ENCODE results near the gene WDR86. TPM values are rescaled to one million over a fixed set of nuclear protein-coding genes. Genes with fewer than 3 reads are reported as not detected.

Gene WDR86
- total and polyA plus RNA-seq, 2 of the 8 experiments (the other 6 are each of a cell fraction or from before 2014, with no cell fraction given): 12.7 to 15.8 TPM

DNA sequence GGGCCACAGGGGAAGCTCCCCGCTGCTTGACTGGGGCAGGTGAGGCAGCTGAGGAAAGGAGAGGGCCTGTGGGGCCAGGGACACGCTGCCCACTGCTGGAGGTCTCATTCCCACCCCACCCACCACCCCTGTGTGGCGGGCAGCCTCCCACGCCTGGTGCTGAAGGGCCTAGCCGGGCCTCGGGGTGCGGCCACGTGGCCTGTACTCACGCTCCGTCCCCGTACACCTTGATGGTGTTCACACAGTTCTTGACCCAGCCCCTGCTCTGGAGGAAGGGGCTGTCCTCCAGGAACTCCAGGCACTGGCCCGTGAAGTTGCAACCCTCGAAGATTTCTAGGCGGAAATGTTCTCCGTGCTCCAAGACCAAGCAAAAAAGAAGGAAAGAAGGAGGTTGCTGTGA is 26.1 kb upstream of the WDR86 start:
- POLR2A ChIA-PET (ENCODE audit: partially characterized antibody): no interaction called here
- no peak overlapping the region for H4K5ac ChIP-seq (ENCODE audit: insufficient read length, low read depth, low read length)
- H3K23ac ChIP-seq (ENCODE audit: insufficient read length): no peak overlapping the region
- H3K18ac ChIP-seq (ENCODE audit: extremely low read depth, low read length): no peak overlapping the region
- no peak overlapping the region for H3K27ac ChIP-seq (ENCODE audit: low read depth, low read length)
- CTCF ChIA-PET (ENCODE audit: partially characterized antibody): interaction anchor here (2.3 to 4.2 kb wide), 3 partner anchors 13 to 120 kb away, joined by 7 to 24 read pairs (median 10); no protein-coding TSS in a partner anchor
- H2BK120ac ChIP-seq (replicated peaks; ENCODE audit: low read depth, low read length): no peak overlapping the region
- no peaks in the 10 kb centered on the region; the same call in 1 of the 2 replicates for H3K79me1 ChIP-seq (ENCODE audit: low read depth, low read length)
- no peak overlapping the region for H3K9ac ChIP-seq (replicated peaks in 1 of 4; ENCODE audit: extremely low read depth in 1 of 4, low read depth in 3 of 4, low read length in 3 of 4)
- H2BK20ac ChIP-seq (ENCODE audit: low read length): no peak overlapping the region
- peaks cover 0 to 7% (median 6%) of the 10 kb centered on the region in 4 experiments; a peak in 4 of 7 replicates for H3K27me3 ChIP-seq (replicated peaks in 1 of 4; ENCODE audit: control insufficient read depth in 3 of 4, extremely low read depth in 1 of 4, insufficient read depth in 3 of 4, low read length in 3 of 4)
- no peak overlapping the region for H3K14ac ChIP-seq (ENCODE audit: insufficient read length)
- no peak overlapping the region for H4K8ac ChIP-seq (ENCODE audit: extremely low read depth, insufficient read depth, low read length)
- no peak for FAIRE-seq
- 89% methylated on average over 14 of the region's 15 CpGs; no CpG with 5 or more reads in 1 of the 2 experiments for WGBS, 2 experiments (ENCODE audit: extremely low coverage in 1 of 2, insufficient coverage in 1 of 2, insufficient read length in 1 of 2, insufficient replicate concordance in 2 of 2, low coverage in 1 of 2, low lambda C conversion rate in 2 of 2, missing lambda C conversion rate in 1 of 2)
- H3K79me2 ChIP-seq (ENCODE audit: control insufficient read depth in 1 of 2, insufficient read depth in 2 of 2, low read length in 2 of 2): no peaks in the 10 kb centered on the region
- H2BK5ac ChIP-seq (ENCODE audit: low read depth, low read length): no peak overlapping the region
- no peak overlapping the region for H2BK12ac ChIP-seq (ENCODE audit: low read depth, low read length)
- no peak overlapping the region for H2AFZ ChIP-seq (ENCODE audit: low read length)
- DNase-seq (ENCODE audit: low read depth in 1 of 2, low spot score in 2 of 2): no peak
- no peak overlapping the region for H3K4me3 ChIP-seq (ENCODE audit: extremely low read depth in 1 of 4, insufficient read depth in 2 of 4, low read depth in 3 of 4, low read length in 4 of 4)
- peaks cover 8% of the 10 kb centered on the region; the same call in 1 of the 2 replicates for H3K23me2 ChIP-seq (ENCODE audit: low read depth, low read length)
- H3K56ac ChIP-seq (replicated peaks; ENCODE audit: insufficient read length, low read depth, low read length): no peak overlapping the region
- peaks cover 0 to 15% (median 6%) of the 10 kb centered on the region in 4 experiments; a peak in 6 of 7 replicates for H3K4me1 ChIP-seq (replicated peaks in 1 of 4; ENCODE audit: control insufficient read depth in 3 of 4, insufficient read depth in 4 of 4, low read length in 3 of 4)
- H2BK15ac ChIP-seq (ENCODE audit: low read length): 0 out of 2 replicates have a peak overlapping the region, but pooled peaks have one; percentile 29
- H3K9me3 ChIP-seq (ENCODE audit: insufficient read depth in 2 of 2, low read depth in 1 of 2, low read length in 1 of 2): no peaks in the 10 kb centered on the region
- H4K20me1 ChIP-seq (replicated peaks in 1 of 2; ENCODE audit: control insufficient read depth in 1 of 2, insufficient read depth in 2 of 2, low read length in 2 of 2): no peaks in the 10 kb centered on the region
- H4K91ac ChIP-seq (replicated peaks; ENCODE audit: insufficient read length, low read length): no peak overlapping the region
- H3K4me2 ChIP-seq (ENCODE audit: insufficient read depth in 1 of 2, low read depth in 2 of 2, low read length in 2 of 2): no peak overlapping the region
- no peak overlapping the region for H2AK5ac ChIP-seq (ENCODE audit: low read depth, low read length)
- H3K36me3 ChIP-seq (ENCODE audit: control insufficient read depth in 2 of 4, insufficient read depth in 4 of 4, low read length in 3 of 4): no peaks in the 10 kb centered on the region
- no peak overlapping the region for H3K4ac ChIP-seq (replicated peaks; ENCODE audit: insufficient read length, low read depth, low read length)
- TF ChIP-seq SRF (IDR thresholded peaks at IDR 0.05; ENCODE audit: low read depth, low read length) (no peak), KDM1A (IDR thresholded peaks at IDR 0.05; ENCODE audit: borderline replicate concordance, low read length) (no peak), NRF1 (IDR thresholded peaks at IDR 0.05; ENCODE audit: low read depth, low read length) (no peak), TBP (IDR thresholded peaks at IDR 0.05; ENCODE audit: low read depth, low read length) (no peak), SIRT6 (IDR thresholded peaks at IDR 0.05; ENCODE audit: low read length) (no peak), TEAD4 (IDR thresholded peaks at IDR 0.05; ENCODE audit: low read depth, low read length) (no peak), BRCA1 (IDR thresholded peaks at IDR 0.05; ENCODE audit: low read depth, low read length) (no peak), EGR1 (IDR thresholded peaks at IDR 0.05; ENCODE audit: borderline replicate concordance, low read depth, low read length) (no peak), POLR2A (IDR thresholded peaks at IDR 0.05; ENCODE audit: control extremely low read depth in 1 of 2, low read depth in 2 of 2, low read length in 2 of 2) (no peak), HDAC2 (IDR thresholded peaks at IDR 0.05; ENCODE audit: borderline replicate concordance in 1 of 2, low read depth in 2 of 2, low read length in 2 of 2) (no peak), SP4 (IDR thresholded peaks at IDR 0.05; ENCODE audit: low read length) (no peak), SP2 (IDR thresholded peaks at IDR 0.05; ENCODE audit: low read length) (no peak), RNF2 (IDR thresholded peaks at IDR 0.05; ENCODE audit: borderline replicate concordance, low read depth, low read length, missing control alignments, poor library complexity, severe bottlenecking) (no peak), SUZ12 (IDR thresholded peaks at IDR 0.05; ENCODE audit: low read length) (no peak)
- TF ChIP-seq, protein P1, sequence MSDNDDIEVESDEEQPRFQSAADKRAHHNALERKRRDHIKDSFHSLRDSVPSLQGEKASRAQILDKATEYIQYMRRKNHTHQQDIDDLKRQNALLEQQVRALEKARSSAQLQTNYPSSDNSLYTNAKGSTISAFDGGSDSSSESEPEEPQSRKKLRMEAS (IDR thresholded peaks at IDR 0.05): no peak
